ENCODE data around the gene SCAF8. TPM values are rescaled to one million over a fixed set of nuclear protein-coding genes. Genes with fewer than 3 reads are reported as not detected.

Gene SCAF8
- total RNA-seq, 1 donor from 2014 or later: 37.4 TPM

DNA sequence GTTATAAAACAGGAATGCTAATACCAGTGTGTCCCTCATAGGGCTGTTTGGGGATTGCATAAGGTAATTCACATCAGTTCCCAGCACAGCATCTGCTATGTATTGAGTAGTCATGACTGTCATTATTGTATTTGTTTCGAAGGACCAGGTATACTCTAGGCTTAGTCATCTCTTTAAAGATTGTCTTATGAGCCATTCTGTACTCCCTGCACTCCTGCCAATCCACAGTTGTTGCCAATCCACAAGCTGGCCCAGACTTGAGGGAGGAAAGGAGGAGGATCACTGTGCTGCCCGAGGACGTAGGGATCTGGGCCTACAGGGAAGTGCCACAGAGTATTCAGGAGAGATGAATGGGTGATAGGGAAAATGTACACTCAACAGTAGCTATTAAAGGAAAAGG is 148.9 kb downstream of the SCAF8 start:
- DNase-seq (ENCODE audit: low spot score): no peak

Other genes with a start within 250 kb of the SCAF8 start
- gene CNKSR3, start 222.7 kb upstream of the SCAF8 start, total RNA-seq: 39.0 TPM

All from mucosa of gallbladder (tissue), 1 donor.